Hematopoietic multipotent progenitor cell treated with erythropoietin and hydrocortisone succinate and interleukin-3 and kit ligand, for 6 days (in vitro differentiated cells): ENCODE measurements around the gene ABHD17C.

Experiments
- DNase-seq: peaks from one replicate; pipeline ENCODE4 v3.0.0-alpha.2; 2015

ABHD17C gene

DNA sequence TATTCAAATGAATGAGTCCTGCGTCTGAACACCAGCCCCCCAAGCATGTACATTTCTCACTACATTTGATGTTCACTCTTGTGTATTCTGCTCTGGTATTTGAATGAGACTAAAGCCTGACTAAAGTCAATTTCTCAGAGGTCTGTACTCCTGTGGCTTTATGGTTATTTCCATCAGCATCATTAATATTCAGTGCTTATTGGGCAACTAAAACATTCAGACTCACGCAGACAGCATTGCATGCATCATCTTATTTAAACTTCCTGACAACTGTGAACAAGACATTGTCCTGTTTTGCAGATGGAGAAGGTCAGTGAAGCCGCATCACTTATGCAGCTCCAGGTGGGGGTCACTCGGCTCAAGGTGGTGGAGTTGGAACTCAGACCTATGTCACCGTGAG, 95.1 kb downstream of the ABHD17C start:
- no peak for DNase-seq

GRCh38 chr15:80791004-80791403, 95.9 kb downstream of the ABHD17C start:
- DNase-seq = no peak

- no peak for DNase-seq
Observed at GRCh38 chr15:80796407-80796806, 101.3 kb downstream of the ABHD17C start.

GRCh38 chr15:80798911-80799310, 103.8 kb downstream of the ABHD17C start:
- no peak for DNase-seq

DNA sequence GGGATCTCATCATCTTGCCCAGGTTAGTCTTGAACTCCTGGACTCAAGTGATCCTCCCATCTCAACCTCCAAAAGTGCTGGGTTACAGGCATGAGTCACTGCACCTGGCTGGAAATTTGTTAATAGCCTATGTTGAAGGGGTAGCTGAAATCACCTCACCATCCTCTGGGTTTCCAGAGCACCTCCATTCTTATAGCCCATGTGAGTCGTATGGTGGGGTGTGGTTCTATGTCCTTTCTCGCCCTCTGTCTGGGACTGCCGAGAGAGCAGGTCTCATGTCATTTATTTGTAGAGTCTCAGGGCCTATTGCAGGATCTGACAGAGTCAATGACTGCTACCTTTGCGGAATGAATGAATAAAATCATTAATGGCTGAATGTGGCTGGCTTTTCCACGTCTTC, 105.0 kb downstream of the ABHD17C start:
- DNase-seq = no peak

- DNase-seq = no peak
Observed at GRCh38 chr15:80801891-80802680, 107.0 kb downstream of the ABHD17C start.

- DNase-seq = no peak
Observed at GRCh38 chr15:80803580-80804525, 108.7 kb downstream of the ABHD17C start.

- DNase-seq = no peak
Observed at GRCh38 chr15:80804970-80805495, 109.9 kb downstream of the ABHD17C start.
